ENCODE measurements around the gene CFAP119.

CFAP119 gene

GRCh38 chr16:30760577-30761426 lies 1.1 kb downstream of the CFAP119 start:
- no peak for DNase-seq

GRCh38 chr16:30760001-30760559 lies 1.8 kb downstream of the CFAP119 start:
- DNase-seq, result no peak

- DNase-seq, result no peak
These were observed 2.8 kb downstream of the CFAP119 start for GRCh38 chr16:30758988-30759491.

- DNase-seq, result no peak
These were observed 4.5 kb downstream of the CFAP119 start for GRCh38 chr16:30757316-30757715.

GRCh38 chr16:30756781-30757100 lies 5.1 kb downstream of the CFAP119 start:
- DNase-seq, result no peak

GRCh38 chr16:30755955-30756780 lies 5.7 kb downstream of the CFAP119 start:
- no peak for DNase-seq

GRCh38 chr16:30753596-30753995 lies 8.3 kb downstream of the CFAP119 start:
- DNase-seq, result no peak

GRCh38 chr16:30750876-30751465 lies 10.9 kb downstream of the CFAP119 start:
- no peak for DNase-seq

GRCh38 chr16:30750201-30750600 lies 11.7 kb downstream of the CFAP119 start:
- DNase-seq, result no peak

- no peak for DNase-seq
These were observed 13.0 kb downstream of the CFAP119 start for GRCh38 chr16:30748634-30749445.

GRCh38 chr16:30747799-30748633 lies 13.8 kb downstream of the CFAP119 start, which contains the start of gene PHKG2:
Gene PHKG2 (plus strand): TSS chr16:30748425. CDS start chr16:30748821, 396 bp downstream.
- peak; percentile 96 for DNase-seq

- no peak for DNase-seq
These were observed 14.5 kb downstream of the CFAP119 start for GRCh38 chr16:30747331-30747730.

- no peak for DNase-seq
These were observed 15.2 kb downstream of the CFAP119 start for GRCh38 chr16:30746638-30747175.

- no peak for DNase-seq
These were observed 16.8 kb downstream of the CFAP119 start for GRCh38 chr16:30745082-30745481.

- DNase-seq, result no peak
These were observed 17.7 kb downstream of the CFAP119 start for GRCh38 chr16:30744183-30744582.

- no peak for DNase-seq
These were observed 18.1 kb downstream of the CFAP119 start for GRCh38 chr16:30743716-30744115.

- DNase-seq, result no peak
These were observed 20.4 kb downstream of the CFAP119 start for GRCh38 chr16:30741461-30741914.

GRCh38 chr16:30740364-30741251 lies 21.3 kb downstream of the CFAP119 start:
- DNase-seq, result no peak

Measured in stimulated activated CD4-positive, alpha-beta T cell treated with anti-CD3 and anti-CD28 coated beads, Interleukin-4, amount 100 ng/mL, for 1 hour (primary cell).